Measurements from ENCODE around the gene SLC47A2.
"Not testable (repeated sequence)": the region's sequence is repeated elsewhere in the genome, so short reads cannot be mapped to it uniquely, and the experiment has no call there.

The SLC47A2 gene

DNA sequence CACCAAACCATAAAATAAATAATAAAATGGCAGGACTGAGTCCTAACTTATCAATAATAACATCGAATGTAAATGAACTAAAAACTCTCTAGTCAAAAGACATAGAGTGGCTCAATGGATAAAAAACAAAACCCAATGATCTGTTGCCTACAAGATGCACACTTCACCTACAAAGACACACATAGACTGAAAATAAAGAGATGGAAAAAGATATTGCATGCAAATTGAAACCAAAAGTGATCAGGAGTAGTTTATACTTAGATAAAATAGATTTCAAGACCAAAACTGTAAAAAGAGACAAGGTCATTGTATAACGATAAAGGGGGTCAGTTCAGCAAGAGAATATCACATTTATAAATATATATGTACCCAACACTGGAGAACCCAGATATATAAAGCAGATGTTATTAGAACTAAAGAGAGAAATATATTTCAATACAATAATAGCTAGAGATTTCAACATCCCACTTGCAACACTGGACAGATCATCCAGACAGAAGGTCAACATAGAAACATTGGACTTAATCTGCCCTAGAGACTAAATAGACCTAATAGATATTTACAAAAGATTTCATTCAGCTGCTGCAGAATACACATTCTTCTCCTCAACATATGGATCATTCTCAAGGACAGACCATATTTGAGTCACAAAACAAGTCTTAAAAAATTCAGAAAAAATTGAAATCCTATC lies 29.8 kb downstream of the SLC47A2 start:
- TF ChIP-seq, protein P1, sequence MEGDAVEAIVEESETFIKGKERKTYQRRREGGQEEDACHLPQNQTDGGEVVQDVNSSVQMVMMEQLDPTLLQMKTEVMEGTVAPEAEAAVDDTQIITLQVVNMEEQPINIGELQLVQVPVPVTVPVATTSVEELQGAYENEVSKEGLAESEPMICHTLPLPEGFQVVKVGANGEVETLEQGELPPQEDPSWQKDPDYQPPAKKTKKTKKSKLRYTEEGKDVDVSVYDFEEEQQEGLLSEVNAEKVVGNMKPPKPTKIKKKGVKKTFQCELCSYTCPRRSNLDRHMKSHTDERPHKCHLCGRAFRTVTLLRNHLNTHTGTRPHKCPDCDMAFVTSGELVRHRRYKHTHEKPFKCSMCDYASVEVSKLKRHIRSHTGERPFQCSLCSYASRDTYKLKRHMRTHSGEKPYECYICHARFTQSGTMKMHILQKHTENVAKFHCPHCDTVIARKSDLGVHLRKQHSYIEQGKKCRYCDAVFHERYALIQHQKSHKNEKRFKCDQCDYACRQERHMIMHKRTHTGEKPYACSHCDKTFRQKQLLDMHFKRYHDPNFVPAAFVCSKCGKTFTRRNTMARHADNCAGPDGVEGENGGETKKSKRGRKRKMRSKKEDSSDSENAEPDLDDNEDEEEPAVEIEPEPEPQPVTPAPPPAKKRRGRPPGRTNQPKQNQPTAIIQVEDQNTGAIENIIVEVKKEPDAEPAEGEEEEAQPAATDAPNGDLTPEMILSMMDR (IDR thresholded peaks at IDR 0.05; ENCODE audit: insufficient read depth, missing control alignments), result no peak
- FAIRE-seq, result no peak
- DNase-seq (ENCODE audit: insufficient read length, low spot score), result no peak

DNA sequence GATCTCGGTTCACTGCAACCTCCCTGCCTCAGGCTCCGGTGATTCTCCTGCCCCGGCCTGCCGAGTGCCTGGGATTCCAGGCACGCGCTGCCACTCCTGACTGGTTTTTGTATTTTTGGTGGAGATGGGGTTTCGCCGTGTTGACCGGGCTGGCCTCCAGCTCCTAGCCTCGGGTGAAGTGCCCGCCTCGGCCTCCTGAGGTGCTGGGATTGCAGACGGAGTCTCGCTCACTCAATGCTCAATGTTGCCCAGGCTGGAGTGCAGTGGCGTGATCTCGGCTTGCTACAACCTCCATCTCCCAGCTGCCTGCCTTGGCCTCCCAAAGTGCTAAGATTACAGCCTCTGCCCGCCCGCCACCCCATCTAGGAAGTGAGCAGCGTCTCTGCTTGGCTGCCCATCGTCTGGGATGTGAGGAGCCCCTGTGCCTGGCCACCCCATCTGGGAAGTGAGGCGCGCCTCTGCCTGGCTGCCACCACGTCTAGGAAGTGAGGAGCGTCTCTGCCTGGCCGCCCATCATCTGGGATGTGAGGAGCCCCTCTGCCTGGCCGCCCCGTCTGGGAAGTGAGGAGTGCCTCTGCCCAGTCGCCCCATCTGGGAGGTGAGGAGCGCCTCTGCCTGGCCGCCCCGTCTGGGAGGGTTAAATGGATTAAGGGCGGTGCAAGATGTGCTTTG lies 31.3 kb downstream of the SLC47A2 start:
- FAIRE-seq, result not testable (repeated sequence)

DNA sequence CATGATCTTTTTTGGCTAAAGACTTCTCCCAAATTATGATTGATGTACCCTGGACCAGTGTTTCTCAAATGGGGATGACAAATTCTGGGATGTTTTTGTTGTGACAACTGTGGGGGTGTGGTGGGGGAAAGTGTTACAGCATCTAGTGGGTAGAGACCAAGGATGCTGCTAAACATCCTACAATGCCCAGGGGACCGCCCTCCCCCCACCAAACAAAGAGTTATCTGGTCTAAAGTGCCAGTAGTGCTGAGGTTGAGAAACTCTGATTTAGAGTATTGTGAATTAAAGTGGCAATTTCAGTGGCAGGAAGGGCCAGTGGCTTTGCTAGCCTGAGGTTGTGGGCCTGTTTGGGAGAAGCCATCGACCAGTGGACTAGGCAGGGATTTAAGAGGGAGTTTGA lies 33.3 kb downstream of the SLC47A2 start:
- FAIRE-seq, result no peak
- DNase-seq (ENCODE audit: insufficient read length, low spot score), result no peak
- TF ChIP-seq, protein P1 (IDR thresholded peaks at IDR 0.05; ENCODE audit: insufficient read depth, missing control alignments), result no peak

More for the DNA sequence above, 31.3 kb downstream of the SLC47A2 start:
- not testable (repeated sequence) for DNase-seq (ENCODE audit: insufficient read length, low spot score)

DNA sequence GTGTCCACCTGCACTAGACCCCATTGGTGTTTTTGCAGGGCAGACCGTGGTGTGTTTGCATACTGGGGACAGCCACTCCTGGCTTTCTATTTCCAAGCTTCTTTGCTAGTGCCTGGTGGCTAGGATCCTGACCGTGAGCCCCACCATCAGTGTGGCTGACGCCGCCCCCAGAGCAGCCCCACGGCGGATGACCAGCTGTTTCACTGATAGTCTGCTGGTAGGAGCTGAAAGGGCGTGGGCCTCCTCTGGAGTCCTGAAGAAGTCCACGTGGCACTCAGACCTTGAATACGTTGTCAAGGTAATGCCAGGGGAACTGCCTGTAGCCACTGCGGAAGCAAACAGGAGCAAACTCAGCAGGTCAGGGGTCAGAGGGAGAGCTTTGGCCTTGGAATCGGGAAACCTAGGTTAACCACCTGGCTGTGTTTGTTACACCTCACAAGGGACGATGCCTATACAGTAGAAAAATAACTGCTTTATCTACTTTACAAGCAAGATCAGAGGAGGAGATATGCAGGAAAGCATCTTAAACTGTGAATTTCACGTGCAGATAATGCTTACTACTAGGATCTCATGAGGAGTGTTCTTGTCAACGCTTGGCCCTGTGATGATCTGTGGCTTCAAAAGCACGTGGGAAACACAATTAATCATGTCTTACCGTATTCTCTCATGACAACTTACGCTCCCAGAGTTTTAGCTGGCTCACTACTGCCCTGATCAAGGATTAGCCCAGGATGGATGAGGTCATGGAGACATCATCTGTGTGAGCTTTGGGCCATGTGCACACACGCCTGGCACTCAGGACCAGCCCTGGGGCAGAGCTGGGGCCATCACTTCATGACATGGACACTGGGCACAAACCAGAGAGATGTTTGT lies 37.6 kb downstream of the SLC47A2 start:
- no peak for FAIRE-seq
- TF ChIP-seq, protein P1 (IDR thresholded peaks at IDR 0.05; ENCODE audit: insufficient read depth, missing control alignments), result no peak
- no peak for DNase-seq (ENCODE audit: insufficient read length, low spot score)

DNA sequence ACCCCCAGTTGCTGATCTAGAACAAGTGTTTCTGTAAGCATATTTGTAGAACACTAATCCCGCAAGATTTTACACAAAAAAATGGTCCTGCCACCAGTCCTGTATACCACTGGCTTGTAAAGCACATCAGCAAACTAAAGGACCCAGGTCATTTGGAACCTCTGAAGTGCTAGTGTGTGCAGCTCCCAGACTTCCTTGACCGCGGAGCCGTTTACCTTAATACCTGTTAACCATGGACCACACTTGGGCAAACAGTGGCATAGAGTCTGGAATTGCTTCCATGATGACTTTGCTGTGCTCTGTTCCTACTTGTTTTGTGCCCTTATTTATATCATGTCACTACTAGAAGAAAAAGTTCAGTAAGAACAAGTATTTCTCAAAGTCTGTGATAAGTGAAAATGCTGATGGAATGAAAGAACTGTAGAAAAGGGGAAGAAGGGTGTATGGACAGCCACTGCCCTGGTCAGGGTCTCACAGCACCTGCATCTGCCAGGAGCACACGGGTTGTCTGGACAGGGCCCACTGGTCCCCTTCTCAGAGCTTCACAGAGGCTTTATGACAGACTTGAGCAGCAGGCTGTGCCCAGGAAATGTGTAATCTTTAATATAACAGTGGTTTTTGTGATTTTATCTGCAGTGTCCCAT lies 38.5 kb downstream of the SLC47A2 start:
- FAIRE-seq (no peak), DNase-seq (ENCODE audit: insufficient read length, low spot score) (no peak)
- TF ChIP-seq, protein P1 (IDR thresholded peaks at IDR 0.05; ENCODE audit: insufficient read depth, missing control alignments), result no peak

DNA sequence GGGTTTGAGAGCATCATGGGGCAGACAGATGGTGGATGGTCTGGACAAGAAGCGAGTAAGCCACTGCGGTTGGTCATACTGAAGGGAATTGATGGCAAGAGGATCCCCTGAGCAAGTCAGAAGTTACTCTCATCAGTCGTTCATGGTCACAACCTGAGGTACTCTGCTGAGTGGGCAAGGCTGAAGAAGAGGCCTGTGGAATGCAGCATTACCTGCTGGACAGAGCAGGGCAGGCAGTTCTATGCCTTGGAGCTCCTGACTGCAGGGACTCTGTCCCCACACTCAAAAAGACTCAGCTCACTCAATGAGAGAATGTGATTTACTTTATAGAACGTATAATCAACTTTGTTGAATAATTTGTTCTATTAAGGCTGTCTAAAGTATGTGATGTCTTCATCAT lies 39.5 kb downstream of the SLC47A2 start:
- TF ChIP-seq, protein P1 (IDR thresholded peaks at IDR 0.05; ENCODE audit: insufficient read depth, missing control alignments), result no peak
- FAIRE-seq (no peak), DNase-seq (ENCODE audit: insufficient read length, low spot score) (no peak)

DNA sequence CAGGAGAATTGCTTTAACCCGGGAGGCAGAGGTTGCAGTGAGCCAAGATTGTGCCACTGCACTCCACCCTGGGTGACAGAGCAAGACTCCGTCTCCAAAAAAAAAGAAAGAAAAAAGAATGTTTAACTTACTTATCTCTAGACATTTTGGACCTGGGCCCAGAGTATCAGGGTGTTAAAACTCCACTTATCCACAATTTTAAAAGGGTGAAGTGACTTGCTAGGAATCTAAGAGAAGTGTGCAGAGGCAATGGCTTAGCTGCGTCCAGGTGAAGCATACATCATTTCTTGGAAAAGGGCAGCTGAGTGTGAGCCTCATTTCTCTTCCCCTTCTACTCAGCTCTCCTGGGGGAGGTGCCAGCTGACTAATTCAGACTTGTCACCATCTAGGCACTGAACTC lies 42.8 kb downstream of the SLC47A2 start:
- no peak for FAIRE-seq
- TF ChIP-seq, protein P1 (IDR thresholded peaks at IDR 0.05; ENCODE audit: insufficient read depth, missing control alignments), result no peak
- no peak for DNase-seq (ENCODE audit: insufficient read length, low spot score)
